Ovary (tissue), 9 donors: ENCODE measurements around the gene CEP131. TPM values are rescaled to one million over a fixed set of nuclear protein-coding genes. Genes with fewer than 3 reads are reported as not detected.

ENCODE experiments used
- DNase-seq, 5 donors: peaks; one replicate each; pipeline ENCODE4 v3.0.0-alpha.2; 2019 to 2020
- H3K27ac ChIP-seq, 2 donors: fragments of 200-600 bp; one replicate each; pipeline versions ENCODE4 v1.5.1 to v1.8.0; 2019 to 2022
- H3K27me3 ChIP-seq: fragments of 200-600 bp; one replicate; pipeline ENCODE4 v1.8.0; 2022
- H3K36me3 ChIP-seq: fragments of 200-600 bp; sonication (generic); one replicate; pipeline ENCODE4 v1.5.1; 2019
- H3K4me1 ChIP-seq: one replicate; pipeline ENCODE4 v1.8.1; 2013; ENCODE audit warnings: mild to moderate bottlenecking, moderate library complexity; ENCODE audit not compliant: insufficient read depth
- H3K4me3 ChIP-seq: fragments of 200-600 bp; sonication (generic); one replicate; pipeline ENCODE4 v1.5.1; 2017
- H3K9me3 ChIP-seq, 2 donors: fragments of 200-600 bp in 1 of 2; sonication (generic) in 1 of 2; one replicate each; pipeline versions ENCODE4 v1.5.1 to v1.8.1; 2013 to 2019; ENCODE audit warnings: mild to moderate bottlenecking in 1 of 2, moderate library complexity in 1 of 2
- EP300 ChIP-seq: sonication (generic); formaldehyde crosslinking; IDR thresholded peaks from one replicate; pipeline ENCODE4 v1.6.1; 2017; ENCODE audit warnings: antibody characterized with exemption
- POLR2A ChIP-seq: fragments of 450-650 bp; IDR thresholded peaks from one replicate; pipeline ENCODE4 v1.6.1; 2017; ENCODE audit warnings: antibody characterized with exemption, mild to moderate bottlenecking, moderate library complexity
- WGBS, 3 donors: extraction: QIAGEN DNeasy Blood & Tissue Kit in 1 of 3; methylation state at CpG; one replicate each; pipeline versions ENCODE4 v1.1.5 to v1.1.7; 2013 to 2017; 5-methylcytosine and 5-hydroxymethylcytosine counted together
- intact Hi-C, 4 donors: fragments of 100-400 bp; cut with DNase I; formaldehyde crosslinking; loops; one replicate each; pipeline versions ENCODE4 v1.11.0 to v1.15.1; 2022 to 2023
- polyA plus RNA-seq, 2 donors: library from polyadenylated mRNA; stranded (reverse); fragments of 200-250 nt in 1 of 2; fragments of 350-450 nt in 1 of 2; fragmentation: Illumina TruSeq in 1 of 2; extraction: RNeasy Lipid Tissue Mini Kit (QIAGEN cat#74804) in 1 of 2; gene quantifications; one replicate each; pipeline ENCODE4 v1.2.3, GENCODE V29; 2013 to 2014
- total RNA-seq, 7 donors: library from RNA; depleted of rRNA in 2 of 7; stranded (reverse); fragments of >200 nt in 2 of 7; fragmentation: NEBNext Ultra II Directional in 3 of 7; extraction: Animal tissue kit (Norgen Biotek cat#: 25700) in 3 of 7; gene quantifications; one replicate each; pipeline versions ENCODE4 v1.1.0 to v1.2.4, GENCODE V29; 2016 to 2023
- TF ChIP-seq, protein P1 (sequence below), 3 donors: fragments of 450-650 bp in 2 of 3; fragments of 200-600 bp in 1 of 3; IDR thresholded peaks; one replicate each; pipeline versions ENCODE4 v1.5.1 to v1.8.0; 2016 to 2022; ENCODE audit warnings: antibody characterized with exemption in 3 of 3, mild to moderate bottlenecking in 1 of 3
- donor health status: DM: no; HTN: no; CAD: no; lungs with moderate emphysema.
- donor health status: DM: no; HTN: no; CAD: no.
- donor health status: Bipolar disorder and iron deficiency.
- donor health status: DM: yes; HTN: yes; CAD: no.
- donor health status: DM: no; HTN: no; CAD: no.
- donor health status: DM: yes; HTN: yes; CAD: no.

CEP131 gene
- total and polyA plus RNA-seq, 9 donors, result 0.22 to 10.7 (median 8.8) TPM

DNA sequence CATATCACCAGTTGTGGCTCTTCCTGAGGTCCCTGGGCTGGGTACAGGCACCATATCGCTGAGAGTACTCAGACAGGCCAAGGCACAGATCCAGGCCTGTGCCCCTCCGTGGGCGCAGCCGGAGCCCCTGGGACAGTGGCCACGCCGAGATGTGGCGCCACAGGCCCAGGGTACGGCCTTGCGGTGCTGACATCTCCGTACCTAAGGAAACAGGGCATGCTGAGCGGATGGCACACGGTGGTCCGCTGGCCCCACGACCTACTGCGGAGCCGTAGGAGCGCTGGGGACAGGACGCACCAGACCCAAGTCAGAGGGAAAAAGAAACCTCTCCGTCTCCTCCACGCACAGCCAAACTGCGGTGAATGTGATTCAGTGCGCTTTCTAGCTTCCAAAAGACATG is 42.8 kb upstream of the CEP131 start:
- TF ChIP-seq, protein P1, sequence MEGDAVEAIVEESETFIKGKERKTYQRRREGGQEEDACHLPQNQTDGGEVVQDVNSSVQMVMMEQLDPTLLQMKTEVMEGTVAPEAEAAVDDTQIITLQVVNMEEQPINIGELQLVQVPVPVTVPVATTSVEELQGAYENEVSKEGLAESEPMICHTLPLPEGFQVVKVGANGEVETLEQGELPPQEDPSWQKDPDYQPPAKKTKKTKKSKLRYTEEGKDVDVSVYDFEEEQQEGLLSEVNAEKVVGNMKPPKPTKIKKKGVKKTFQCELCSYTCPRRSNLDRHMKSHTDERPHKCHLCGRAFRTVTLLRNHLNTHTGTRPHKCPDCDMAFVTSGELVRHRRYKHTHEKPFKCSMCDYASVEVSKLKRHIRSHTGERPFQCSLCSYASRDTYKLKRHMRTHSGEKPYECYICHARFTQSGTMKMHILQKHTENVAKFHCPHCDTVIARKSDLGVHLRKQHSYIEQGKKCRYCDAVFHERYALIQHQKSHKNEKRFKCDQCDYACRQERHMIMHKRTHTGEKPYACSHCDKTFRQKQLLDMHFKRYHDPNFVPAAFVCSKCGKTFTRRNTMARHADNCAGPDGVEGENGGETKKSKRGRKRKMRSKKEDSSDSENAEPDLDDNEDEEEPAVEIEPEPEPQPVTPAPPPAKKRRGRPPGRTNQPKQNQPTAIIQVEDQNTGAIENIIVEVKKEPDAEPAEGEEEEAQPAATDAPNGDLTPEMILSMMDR (IDR thresholded peaks at IDR 0.05), result no peak
- TF ChIP-seq POLR2A (no peak), EP300 (no peak)
- Histone ChIP-seq H3K4me1 (no peaks in the 10 kb centered on the region), H3K36me3 (no peaks in the 10 kb centered on the region), H3K9me3 (no peaks in the 10 kb centered on the region), H3K4me3 (no peak overlapping the region), H3K27ac (no peak overlapping the region), H3K27me3 (no peaks in the 10 kb centered on the region)
- 95 to 98% (median 96%) methylated on average over 22 of the region's 22 CpGs for WGBS, 3 donors
- no peak for DNase-seq
- intact Hi-C loops, result no loop called here

DNA sequence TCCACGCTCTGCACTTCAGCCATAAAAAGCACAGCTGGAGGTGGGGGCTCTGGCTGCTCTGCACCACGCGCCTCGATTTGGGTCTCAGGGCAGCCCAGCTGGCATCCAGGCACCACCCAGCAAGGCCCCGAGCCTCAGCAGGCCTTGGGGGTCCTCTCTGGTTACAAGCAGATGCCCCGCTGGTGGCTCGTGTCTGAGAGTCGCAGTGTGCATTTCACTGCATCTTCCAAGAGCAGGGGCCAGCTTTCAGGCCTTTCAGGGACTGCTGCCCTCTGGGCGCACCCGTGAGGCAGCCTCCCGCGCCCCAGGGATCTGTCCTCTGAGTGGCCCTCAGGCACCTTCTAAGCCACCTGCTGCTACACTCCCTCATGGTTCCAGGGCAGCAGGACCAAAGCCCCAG is 41.9 kb upstream of the CEP131 start:
- Histone ChIP-seq H3K4me3 (no peak overlapping the region), H3K4me1 (no peaks in the 10 kb centered on the region), H3K27me3 (no peaks in the 10 kb centered on the region), H3K36me3 (no peaks in the 10 kb centered on the region), H3K9me3 (no peaks in the 10 kb centered on the region), H3K27ac (no peak overlapping the region)
- intact Hi-C loops, result no loop called here
- 91 to 96% (median 91%) methylated on average over 11 to 12 of the region's 12 CpGs for WGBS, 3 donors
- DNase-seq, result no peak
- TF ChIP-seq POLR2A, result no peak
- TF ChIP-seq, protein P1 (IDR thresholded peaks at IDR 0.05), result no peak
- TF ChIP-seq EP300, result no peak

DNA sequence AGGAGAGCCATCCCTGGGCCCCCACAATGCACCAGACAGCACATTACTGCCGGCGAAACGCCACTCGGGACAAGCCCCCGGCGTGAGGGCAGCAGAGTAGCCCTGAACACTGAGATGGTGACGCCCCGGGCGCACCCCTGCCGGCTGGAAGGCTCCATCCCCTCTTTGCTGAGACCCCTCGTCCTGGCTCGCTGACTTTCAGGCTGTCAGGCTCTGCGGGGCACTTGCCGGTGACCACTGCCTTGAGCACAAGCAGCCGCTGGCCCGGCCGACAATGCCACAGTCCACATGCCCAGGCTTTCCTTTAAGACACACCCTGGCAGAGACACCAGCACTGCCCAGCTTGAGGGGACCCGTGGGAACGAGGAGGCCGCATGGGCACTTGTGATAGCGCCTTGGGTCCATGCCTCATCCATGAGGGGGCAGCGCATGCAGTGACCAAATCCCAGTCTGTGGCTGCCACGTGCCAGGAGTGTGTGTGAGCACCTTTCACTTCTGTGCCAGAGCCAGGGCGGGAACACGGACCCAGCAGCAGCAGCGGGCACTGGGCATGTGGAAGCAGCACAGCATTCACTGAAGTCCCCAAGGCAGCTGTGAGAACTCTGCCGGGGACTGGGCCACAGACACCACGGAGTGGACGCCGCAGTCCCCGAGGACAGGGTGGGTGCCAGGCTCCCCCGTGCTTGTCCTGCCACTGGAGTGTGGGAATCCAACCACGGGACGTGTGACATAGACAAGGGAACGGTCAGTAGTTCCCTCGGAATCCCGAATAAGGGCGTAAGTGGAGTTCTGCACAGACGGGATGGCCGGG is 40.8 kb upstream of the CEP131 start:
- TF ChIP-seq EP300 (no peak), POLR2A (no peak)
- TF ChIP-seq, protein P1 (IDR thresholded peaks at IDR 0.05), result no peak
- no peaks in the 10 kb centered on the region for H3K36me3 ChIP-seq
- DNase-seq, result no peak
- 90 to 94% (median 92%) methylated on average over 29 to 40 of the region's 40 CpGs for WGBS, 3 donors
- H3K27me3 ChIP-seq, result no peaks in the 10 kb centered on the region
- no peak overlapping the region for H3K4me3 ChIP-seq
- H3K27ac ChIP-seq, result no peak overlapping the region
- intact Hi-C loops, result no loop called here
- H3K9me3 ChIP-seq, result no peaks in the 10 kb centered on the region
- H3K4me1 ChIP-seq, result no peaks in the 10 kb centered on the region

GRCh38 chr17:81261582-81262336 is 39.0 kb upstream of the CEP131 start:
- Histone ChIP-seq H3K27ac (no peak overlapping the region), H3K4me3 (no peak overlapping the region), H3K36me3 (no peaks in the 10 kb centered on the region), H3K27me3 (no peaks in the 10 kb centered on the region), H3K4me1 (no peaks in the 10 kb centered on the region), H3K9me3 (no peaks in the 10 kb centered on the region)
- 91 to 92% (median 91%) methylated on average over 35 to 36 of the region's 36 CpGs for WGBS, 3 donors
- no peak for DNase-seq
- no peak for TF ChIP-seq EP300
- TF ChIP-seq, protein P1 (IDR thresholded peaks at IDR 0.05), result no peak
- TF ChIP-seq POLR2A, result no peak
- intact Hi-C loops, result no loop called here
